ENCODE data around the gene MSH2. TPM values are rescaled to one million over a fixed set of nuclear protein-coding genes. Genes with fewer than 3 reads are reported as not detected.

Gene MSH2
- total and polyA plus RNA-seq, 2 experiments from 2014 or later: 17.8 to 21.8 TPM

DNA sequence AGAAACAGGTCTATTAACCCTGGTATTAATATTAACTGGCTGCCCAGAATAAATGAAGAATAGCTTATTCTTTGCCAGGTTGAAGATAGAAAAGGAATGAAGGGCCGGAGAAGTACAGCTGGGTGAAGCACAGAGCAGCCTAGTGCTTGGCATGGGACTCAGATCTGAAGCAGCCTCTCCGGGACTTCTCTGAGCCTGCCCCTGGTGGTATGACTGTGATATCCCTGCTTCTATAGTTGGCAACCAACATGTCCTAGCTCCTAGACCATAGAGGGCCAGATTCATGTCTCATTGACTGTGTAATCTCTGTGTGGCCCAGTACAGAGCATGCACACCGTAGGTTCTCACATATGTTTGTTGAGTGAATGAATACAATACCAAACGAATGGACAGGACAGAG, 107.8 kb downstream of the MSH2 start:
- no peak overlapping the region for H3K4me3 ChIP-seq

DNA sequence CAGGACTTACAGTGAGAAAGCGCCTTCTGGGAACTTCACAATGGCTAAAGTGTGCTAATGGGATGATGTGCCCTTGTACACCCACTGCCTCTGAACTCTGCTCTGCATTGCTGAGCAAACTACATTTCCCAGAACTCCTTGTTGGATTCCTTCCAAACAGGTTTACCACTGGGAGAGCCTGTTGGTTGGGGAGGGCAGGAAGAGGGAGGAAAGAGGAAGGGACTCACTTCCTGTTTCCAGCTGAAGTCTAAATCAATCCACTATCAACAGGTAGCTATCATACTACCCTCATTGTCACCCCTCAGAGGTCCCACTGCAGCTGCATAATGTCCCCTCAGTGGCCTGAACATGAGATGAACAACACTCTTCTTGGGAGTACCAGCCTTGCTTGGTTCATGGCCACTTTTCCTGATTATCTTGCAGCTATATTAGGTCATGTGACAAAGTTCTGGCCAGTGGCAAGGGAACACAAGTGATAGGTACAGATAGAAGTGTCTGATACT, 109.7 kb downstream of the MSH2 start:
- no peak for DNase-seq
- H3K27me3 ChIP-seq (replicated peaks; ENCODE audit: insufficient read depth): peaks cover 13% of the 10 kb centered on the region; the same call in 1 of the 2 replicates
- no peak overlapping the region for H3K9ac ChIP-seq
- WGBS, 2 experiments (ENCODE audit: low coverage in 1 of 2, low lambda C conversion rate in 2 of 2, missing lambda C conversion rate in 2 of 2): 87 to 91% methylated on average over 1 of the region's 1 CpG
- in situ Hi-C loops (cut with MboI): no loop called here
- H3K9me2 ChIP-seq (ENCODE audit: insufficient read depth): no peaks in the 10 kb centered on the region
- no peaks in the 10 kb centered on the region for H3K79me2 ChIP-seq (ENCODE audit: insufficient read depth)
- H2AFZ ChIP-seq: no peak overlapping the region
- H3K9me3 ChIP-seq (ENCODE audit: low read depth): no peaks in the 10 kb centered on the region
- no peaks in the 10 kb centered on the region for H3K36me3 ChIP-seq (ENCODE audit: low read depth)
- H3K4me3 ChIP-seq: no peak overlapping the region
- no peaks in the 10 kb centered on the region for H4K20me1 ChIP-seq (ENCODE audit: insufficient read depth)
- no peak overlapping the region for H3K27ac ChIP-seq
- TF ChIP-seq EZH2phosphoT487 (IDR thresholded peaks at IDR 0.05; ENCODE audit: insufficient read depth, low read depth): no peak
- TF ChIP-seq EZH2 (IDR thresholded peaks at IDR 0.05; ENCODE audit: insufficient read depth, poor library complexity, severe bottlenecking): no peak
- H3F3A ChIP-seq (ENCODE audit: insufficient read depth): no peaks in the 10 kb centered on the region
- no peaks in the 10 kb centered on the region for H3K4me1 ChIP-seq (ENCODE audit: insufficient read depth)
- no peak overlapping the region for H3K4me2 ChIP-seq (ENCODE audit: unreplicated experiment)

More for the DNA sequence above, 107.8 kb downstream of the MSH2 start:
- Histone ChIP-seq H3K27ac (no peak overlapping the region), H3K36me3 (ENCODE audit: low read depth) (no peaks in the 10 kb centered on the region), H3K4me2 (ENCODE audit: unreplicated experiment) (no peak overlapping the region), H3K27me3 (replicated peaks; ENCODE audit: insufficient read depth) (peaks cover 13% of the 10 kb centered on the region; the same call in 1 of the 2 replicates), H3K79me2 (ENCODE audit: insufficient read depth) (no peaks in the 10 kb centered on the region), H3K4me1 (ENCODE audit: insufficient read depth) (no peaks in the 10 kb centered on the region), H4K20me1 (ENCODE audit: insufficient read depth) (no peaks in the 10 kb centered on the region), H3F3A (ENCODE audit: insufficient read depth) (no peaks in the 10 kb centered on the region), H3K9me3 (ENCODE audit: low read depth) (no peaks in the 10 kb centered on the region), H3K9ac (no peak overlapping the region), H3K9me2 (ENCODE audit: insufficient read depth) (no peaks in the 10 kb centered on the region), H2AFZ (no peak overlapping the region)
- 48 to 68% methylated on average over 4 of the region's 4 CpGs for WGBS, 2 experiments (ENCODE audit: low coverage in 1 of 2, low lambda C conversion rate in 2 of 2, missing lambda C conversion rate in 2 of 2)
- no peak for TF ChIP-seq EZH2phosphoT487 (IDR thresholded peaks at IDR 0.05; ENCODE audit: insufficient read depth, low read depth)
- TF ChIP-seq EZH2 (IDR thresholded peaks at IDR 0.05; ENCODE audit: insufficient read depth, poor library complexity, severe bottlenecking): no peak
- peak; percentile 24 for DNase-seq
- in situ Hi-C loops (cut with MboI): no loop called here

DNA sequence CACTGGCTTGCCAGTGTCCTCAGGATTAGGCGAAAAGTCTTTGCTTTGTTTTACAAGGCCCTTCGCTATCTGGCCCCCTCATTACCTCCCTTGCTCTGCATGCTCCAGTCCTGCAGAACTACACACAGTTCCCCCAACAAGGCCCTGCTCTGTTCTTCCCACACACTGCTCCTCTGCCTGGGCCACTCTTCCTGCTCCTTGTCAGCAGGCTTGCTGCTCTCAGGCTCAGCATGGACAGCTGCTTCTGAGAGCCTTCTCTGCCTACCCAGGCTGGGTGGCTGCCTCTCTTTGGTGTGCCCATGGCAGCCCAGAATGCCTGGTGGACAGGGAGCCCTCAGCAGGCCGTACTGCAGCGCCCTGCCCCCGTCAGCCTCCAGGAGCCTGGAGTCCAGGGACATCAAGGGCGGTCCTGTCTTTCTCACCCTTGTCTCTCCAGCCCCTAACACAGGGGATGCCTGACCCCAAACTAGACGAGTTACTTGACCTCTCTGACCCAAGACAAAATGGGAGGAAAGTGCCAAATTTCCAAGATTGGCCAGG, 111.1 kb downstream of the MSH2 start:
- Histone ChIP-seq H3K9me2 (ENCODE audit: insufficient read depth) (no peaks in the 10 kb centered on the region), H3K9me3 (ENCODE audit: low read depth) (no peaks in the 10 kb centered on the region), H3K36me3 (ENCODE audit: low read depth) (no peaks in the 10 kb centered on the region), H3K4me1 (ENCODE audit: insufficient read depth) (no peaks in the 10 kb centered on the region), H3K4me2 (ENCODE audit: unreplicated experiment) (no peak overlapping the region), H2AFZ (no peak overlapping the region), H3K9ac (no peak overlapping the region), H3F3A (ENCODE audit: insufficient read depth) (no peaks in the 10 kb centered on the region), H4K20me1 (ENCODE audit: insufficient read depth) (no peaks in the 10 kb centered on the region), H3K4me3 (no peak overlapping the region), H3K27ac (no peak overlapping the region), H3K27me3 (replicated peaks; ENCODE audit: insufficient read depth) (0 out of 2 replicates have a peak, but pooled peaks cover 5% of the 10 kb centered on the region), H3K79me2 (ENCODE audit: insufficient read depth) (no peaks in the 10 kb centered on the region)
- in situ Hi-C loops (cut with MboI): no loop called here
- WGBS, 2 experiments (ENCODE audit: low coverage in 1 of 2, low lambda C conversion rate in 2 of 2, missing lambda C conversion rate in 2 of 2): 70 to 76% methylated on average over 7 of the region's 7 CpGs
- TF ChIP-seq EZH2phosphoT487 (IDR thresholded peaks at IDR 0.05; ENCODE audit: insufficient read depth, low read depth): no peak
- no peak for TF ChIP-seq EZH2 (IDR thresholded peaks at IDR 0.05; ENCODE audit: insufficient read depth, poor library complexity, severe bottlenecking)
- DNase-seq: no peak

DNA sequence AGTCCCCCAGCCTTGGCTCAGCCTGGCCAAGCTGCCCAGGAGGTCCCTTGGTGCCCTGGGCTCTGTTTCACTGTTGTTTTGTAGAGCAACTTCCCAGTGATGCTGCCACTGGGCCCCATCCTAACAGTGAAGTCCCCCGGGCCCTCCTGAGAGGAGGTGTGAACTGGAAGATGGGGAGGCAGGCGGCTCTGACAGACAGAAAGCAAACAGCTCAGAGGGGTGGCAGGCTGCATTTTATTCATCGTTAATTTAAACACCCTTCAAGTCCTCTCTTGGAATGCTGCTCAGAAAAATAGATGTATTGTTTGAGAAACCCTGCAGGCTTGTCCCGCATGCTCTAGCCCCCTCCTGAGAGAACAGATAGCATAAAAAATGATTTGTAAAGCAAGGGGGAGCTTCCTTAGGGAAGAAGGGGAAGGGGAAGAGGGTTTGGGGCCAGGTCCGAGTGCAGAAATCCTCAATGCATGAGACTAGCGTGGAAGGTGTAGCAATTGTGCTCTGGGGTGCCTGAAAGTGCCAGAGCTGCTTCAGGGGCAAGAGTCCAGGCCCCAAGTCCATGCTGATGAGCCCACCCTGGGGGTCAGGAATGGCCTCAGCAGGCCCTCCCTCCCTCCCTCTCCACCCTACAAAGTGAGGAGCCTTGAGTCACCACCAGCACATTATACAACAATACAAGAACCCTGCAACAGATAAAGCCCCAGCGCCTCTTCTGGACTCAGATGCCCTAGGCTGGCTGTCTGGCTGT, 113.6 kb downstream of the MSH2 start:
- WGBS, 2 experiments (ENCODE audit: low coverage in 1 of 2, low lambda C conversion rate in 2 of 2, missing lambda C conversion rate in 2 of 2): 82% methylated on average over 7 of the region's 7 CpGs
- no peaks in the 10 kb centered on the region for H3K79me2 ChIP-seq (ENCODE audit: insufficient read depth)
- H3K27ac ChIP-seq: no peak overlapping the region
- H3K4me1 ChIP-seq (ENCODE audit: insufficient read depth): 0 out of 2 replicates have a peak, but pooled peaks cover 2% of the 10 kb centered on the region
- peaks cover 8% of the 10 kb centered on the region; the same call in 1 of the 2 replicates for H3K27me3 ChIP-seq (replicated peaks; ENCODE audit: insufficient read depth)
- H3K9me3 ChIP-seq (ENCODE audit: low read depth): no peaks in the 10 kb centered on the region
- no peak overlapping the region for H3K9ac ChIP-seq
- H3F3A ChIP-seq (ENCODE audit: insufficient read depth): no peaks in the 10 kb centered on the region
- no peaks in the 10 kb centered on the region for H3K9me2 ChIP-seq (ENCODE audit: insufficient read depth)
- H2AFZ ChIP-seq: no peak overlapping the region
- no peak overlapping the region for H3K4me3 ChIP-seq
- H4K20me1 ChIP-seq (ENCODE audit: insufficient read depth): no peaks in the 10 kb centered on the region
- no peak overlapping the region for H3K4me2 ChIP-seq (ENCODE audit: unreplicated experiment)
- no peaks in the 10 kb centered on the region for H3K36me3 ChIP-seq (ENCODE audit: low read depth)
- in situ Hi-C loops (cut with MboI): no loop called here
- DNase-seq: no peak
- TF ChIP-seq EZH2 (IDR thresholded peaks at IDR 0.05; ENCODE audit: insufficient read depth, poor library complexity, severe bottlenecking) (no peak), EZH2phosphoT487 (IDR thresholded peaks at IDR 0.05; ENCODE audit: insufficient read depth, low read depth) (no peak)

All from GM23248 (cell line).